Tibial artery (tissue), 4 donors: ENCODE results near the gene MEI1.
"Not testable (repeated sequence)": the region's sequence is repeated elsewhere in the genome, so short reads cannot be mapped to it uniquely, and the experiment has no call there.

ENCODE experiments used
- DNase-seq, 2 donors: peaks; one replicate each; pipeline ENCODE4 v3.0.0-alpha.2; 2019
- H3K27ac ChIP-seq, 2 donors: fragments of 200-600 bp; sonication (generic) in 1 of 2; 1 replicate in 1 of 2; 2 replicates in 1 of 2; pipeline ENCODE4 v1.5.1; 2018 to 2019; ENCODE audit warnings: mild to moderate bottlenecking in 1 of 2
- H3K27me3 ChIP-seq, 2 donors: fragments of 200-600 bp; sonication (generic) in 1 of 2; one replicate each; pipeline versions ENCODE4 v1.5.1 to v1.6.0; 2016 to 2019
- H3K36me3 ChIP-seq, 3 donors: fragments of 200-600 bp; sonication (generic) in 2 of 3; one replicate each; pipeline ENCODE4 v1.5.1; 2016 to 2019; ENCODE audit warnings: mild to moderate bottlenecking in 2 of 3
- H3K4me1 ChIP-seq, 4 donors: fragments of 200-600 bp; sonication (generic) in 2 of 4; 1 replicate in 3 of 4; 2 replicates in 1 of 4; pipeline ENCODE4 v1.5.1; 2016 to 2019
- H3K4me3 ChIP-seq, 2 donors: fragments of 200-600 bp; sonication (generic) in 1 of 2; 1 replicate in 1 of 2; 2 replicates in 1 of 2; pipeline ENCODE4 v1.5.1; 2018 to 2019; ENCODE audit warnings: mild to moderate bottlenecking in 2 of 2
- H3K9me3 ChIP-seq, 3 donors: fragments of 200-600 bp; sonication (generic) in 1 of 3; one replicate each; pipeline ENCODE4 v1.5.1; 2016 to 2019
- CTCF ChIP-seq, 2 experiments: fragments of 200-600 bp in 1 of 2; fragments of 450-650 bp in 1 of 2; IDR thresholded peaks; one replicate each; pipeline ENCODE4 v1.5.1; 2017 to 2019; ENCODE audit warnings: antibody characterized with exemption in 2 of 2, mild to moderate bottlenecking in 1 of 2, moderate library complexity in 1 of 2
- intact Hi-C: fragments of 100-400 bp; cut with DNase I; formaldehyde crosslinking; loops from one replicate; pipeline ENCODE4 v1.15.0; 2023; ENCODE audit warnings: low total_unique reads

The MEI1 gene

DNA sequence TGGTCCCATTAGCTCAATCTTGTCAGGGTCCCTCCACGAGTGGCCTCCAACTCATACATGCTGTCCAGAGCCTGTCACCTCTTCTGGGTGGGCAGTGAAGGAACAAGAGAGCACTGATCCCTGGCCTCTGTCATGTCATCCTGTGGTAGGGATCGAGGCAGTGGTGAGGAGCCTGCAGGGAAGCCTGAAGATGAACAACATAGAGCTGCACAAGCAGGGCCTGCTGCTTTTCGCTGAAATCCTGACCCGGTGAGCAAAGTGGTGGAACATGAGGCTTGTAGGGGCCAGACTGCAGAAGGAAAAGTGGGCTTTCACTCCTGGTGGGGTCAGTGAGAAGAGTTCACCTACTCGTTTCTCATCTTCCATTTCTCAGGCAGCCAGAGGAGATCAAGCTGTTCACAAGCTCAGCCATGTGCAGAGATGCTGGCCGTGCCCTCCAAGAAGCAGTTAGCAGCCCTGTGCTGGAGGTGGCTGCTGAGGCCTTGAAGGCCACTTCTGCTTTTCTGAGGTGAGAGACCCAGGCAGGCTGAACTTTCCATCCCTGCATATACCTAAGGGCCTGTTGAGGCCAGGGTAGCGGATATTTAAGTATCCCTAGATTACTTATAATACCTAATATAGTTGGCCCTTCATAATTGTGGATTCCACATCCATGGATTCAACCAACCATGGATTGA is 32.9 kb downstream of the MEI1 start:
- DNase-seq: no peak
- intact Hi-C loops: no loop called here

DNA sequence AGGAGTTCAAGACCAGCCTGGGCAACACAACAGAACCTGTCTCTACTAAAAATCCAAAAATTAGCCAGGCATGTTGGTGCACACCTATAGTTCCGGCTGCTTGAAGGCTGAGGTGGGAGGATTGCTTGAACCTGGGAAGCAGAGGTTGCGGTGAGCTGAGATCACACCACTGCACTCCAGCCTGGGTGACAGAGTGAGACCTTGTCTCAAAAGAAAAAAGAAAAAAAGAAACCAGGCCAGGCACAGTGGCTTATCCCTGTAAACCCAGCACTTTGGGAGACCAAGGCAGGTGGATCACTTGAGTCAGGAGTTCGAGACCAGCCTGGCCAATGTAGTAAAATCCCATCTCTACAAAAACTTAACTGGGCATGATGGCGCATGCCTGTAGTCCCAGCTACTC is 33.9 kb downstream of the MEI1 start:
- H3K4me1 ChIP-seq, H3K4me3 ChIP-seq, H3K27ac ChIP-seq, intact Hi-C loops, H3K9me3 ChIP-seq, H3K36me3 ChIP-seq, H3K27me3 ChIP-seq, DNase-seq: not testable (repeated sequence)

More for the DNA sequence above, 32.9 kb downstream of the MEI1 start:
- Histone ChIP-seq H3K4me1 (no peaks in the 10 kb centered on the region), H3K36me3 (no peaks in the 10 kb centered on the region), H3K9me3 (no peaks in the 10 kb centered on the region), H3K27me3 (no peaks in the 10 kb centered on the region), H3K27ac (no peak overlapping the region), H3K4me3 (no peak overlapping the region)
- no peak for TF ChIP-seq CTCF (IDR thresholded peaks at IDR 0.05)

- H3K9me3 ChIP-seq: no peaks in the 10 kb centered on the region
- intact Hi-C loops: no loop called here
- no peak for TF ChIP-seq CTCF (IDR thresholded peaks at IDR 0.05)
- no peaks in the 10 kb centered on the region for H3K36me3 ChIP-seq
- no peak for DNase-seq
- H3K4me3 ChIP-seq: no peak overlapping the region
- H3K4me1 ChIP-seq: no peaks in the 10 kb centered on the region
- H3K27me3 ChIP-seq: no peaks in the 10 kb centered on the region
- no peak overlapping the region for H3K27ac ChIP-seq
These were observed 40.3 kb downstream of the MEI1 start for GRCh38 chr22:41739576-41739975.

GRCh38 chr22:41742918-41743317 is 43.6 kb downstream of the MEI1 start:
- TF ChIP-seq CTCF (IDR thresholded peaks at IDR 0.05): no peak
- no peak overlapping the region for H3K4me3 ChIP-seq
- no peak overlapping the region for H3K27ac ChIP-seq
- no peak for DNase-seq
- no peaks in the 10 kb centered on the region for H3K4me1 ChIP-seq
- no peaks in the 10 kb centered on the region for H3K9me3 ChIP-seq
- peaks cover 0 to 8% of the 10 kb centered on the region in 2 donors for H3K27me3 ChIP-seq
- no peaks in the 10 kb centered on the region for H3K36me3 ChIP-seq
- intact Hi-C loops: no loop called here

DNA sequence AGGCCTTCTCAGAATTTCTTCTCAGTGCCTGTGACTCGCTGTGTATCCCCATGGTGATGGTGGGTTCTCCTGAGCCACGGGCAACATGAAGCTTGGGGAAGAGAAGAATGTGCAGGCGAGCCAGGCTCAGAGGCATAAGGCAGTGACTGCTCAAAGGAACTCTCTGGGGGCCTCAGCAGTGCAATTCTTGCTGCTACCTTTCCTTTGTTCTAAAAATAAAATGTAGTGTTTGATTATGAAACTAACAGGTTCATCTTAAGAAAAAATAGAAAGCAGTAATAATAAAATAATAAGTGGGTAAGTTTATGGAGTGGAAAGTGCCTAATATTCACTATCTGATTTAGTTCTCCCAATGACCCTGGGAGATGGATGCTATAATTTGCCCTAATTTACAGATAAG is 46.7 kb downstream of the MEI1 start:
- Histone ChIP-seq H3K27me3 (peaks cover 0 to 19% of the 10 kb centered on the region in 2 donors), H3K36me3 (no peaks in the 10 kb centered on the region), H3K4me1 (no peaks in the 10 kb centered on the region), H3K27ac (no peak overlapping the region), H3K9me3 (no peaks in the 10 kb centered on the region), H3K4me3 (no peak overlapping the region)
- DNase-seq: no peak
- intact Hi-C loops: loop anchor here (2.0 kb wide), 1 partner anchor 195 kb away; no protein-coding TSS in a partner anchor
- TF ChIP-seq CTCF (IDR thresholded peaks at IDR 0.05): no peak

- H3K4me1 ChIP-seq: no peaks in the 10 kb centered on the region
- peaks cover 0 to 22% of the 10 kb centered on the region in 2 donors for H3K27me3 ChIP-seq
- H3K36me3 ChIP-seq: no peaks in the 10 kb centered on the region
- intact Hi-C loops: loop anchor here (2.0 kb wide), 1 partner anchor 194 kb away; no protein-coding TSS in a partner anchor
- DNase-seq: peak; percentile 63 to 77
- peak; percentile 67 to 71 for TF ChIP-seq CTCF (IDR thresholded peaks at IDR 0.05)
- no peak overlapping the region for H3K27ac ChIP-seq
- H3K4me3 ChIP-seq: no peak overlapping the region
- H3K9me3 ChIP-seq: no peaks in the 10 kb centered on the region
These were observed 47.5 kb downstream of the MEI1 start for GRCh38 chr22:41746567-41747400.
